ENCODE measurements around the gene KCNMA1.

KCNMA1 gene

DNA sequence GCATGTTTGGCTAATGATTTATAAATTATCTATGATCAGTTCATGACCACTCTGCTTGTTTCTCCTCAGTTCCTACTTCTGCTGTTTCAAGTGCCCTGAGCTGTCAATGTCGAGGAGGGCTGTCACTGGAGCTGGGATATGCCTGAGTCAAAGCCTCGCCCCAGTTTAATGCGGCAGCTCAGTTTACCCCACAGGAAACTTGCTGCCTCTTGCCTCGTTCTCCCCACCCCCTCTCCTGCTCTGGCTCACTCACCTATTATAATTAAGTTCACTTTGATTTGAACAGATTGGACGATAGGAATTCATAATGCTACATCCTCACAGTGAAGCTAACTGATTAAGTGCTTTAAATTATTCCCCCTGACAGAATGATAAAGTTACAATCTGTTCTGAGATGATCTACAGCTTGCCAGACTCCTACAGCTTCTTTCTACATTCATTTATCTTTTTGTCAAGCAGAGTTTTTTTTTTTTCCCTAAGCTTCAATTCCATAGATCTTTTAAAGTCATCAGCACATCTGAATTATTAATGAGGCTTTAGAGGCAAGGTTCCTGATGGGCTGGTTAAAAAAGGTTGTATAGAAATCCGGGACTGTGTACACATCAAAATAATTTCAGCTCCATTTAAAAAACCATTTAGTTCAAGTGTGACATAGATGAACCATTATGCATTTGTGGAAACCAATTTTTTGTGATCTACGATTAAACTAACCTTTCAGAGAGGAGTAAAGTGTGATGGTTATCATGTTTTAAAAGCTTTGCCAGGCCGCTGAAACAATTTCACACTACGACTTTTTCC, 758.3 kb downstream of the KCNMA1 start:
- no peaks in the 10 kb centered on the region for H3K9me3 ChIP-seq (ENCODE audit: control insufficient read depth, insufficient read depth, low read length)
- H3K36me3 ChIP-seq (ENCODE audit: insufficient read depth, low read length): no peaks in the 10 kb centered on the region
- H3K9ac ChIP-seq (ENCODE audit: low read depth, low read length): no peak overlapping the region
- no peaks in the 10 kb centered on the region for H3K4me1 ChIP-seq (ENCODE audit: insufficient read depth, low read length)

DNA sequence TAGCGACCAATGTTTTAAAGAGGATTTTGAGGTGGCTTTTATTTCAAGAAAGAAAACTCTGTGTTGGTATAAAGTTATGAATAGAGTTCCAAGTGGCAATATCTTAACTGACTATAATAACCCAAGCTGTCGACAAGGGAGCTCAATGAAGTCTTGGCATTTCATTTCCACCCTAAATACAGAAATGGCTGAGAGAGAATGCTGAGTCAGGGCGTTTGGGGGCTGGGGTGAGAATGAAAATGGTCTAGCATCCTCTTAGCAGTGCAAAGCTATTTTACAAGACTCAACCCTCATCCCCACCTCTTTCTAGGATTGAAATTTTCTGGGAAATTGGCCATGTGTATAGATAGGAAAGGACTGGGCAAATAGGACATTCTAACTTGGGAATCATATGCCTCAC, 759.1 kb downstream of the KCNMA1 start:
- Histone ChIP-seq H3K4me1 (ENCODE audit: insufficient read depth, low read length) (no peaks in the 10 kb centered on the region), H3K36me3 (ENCODE audit: insufficient read depth, low read length) (no peaks in the 10 kb centered on the region), H3K9ac (ENCODE audit: low read depth, low read length) (no peak overlapping the region), H3K9me3 (ENCODE audit: control insufficient read depth, insufficient read depth, low read length) (no peaks in the 10 kb centered on the region)

DNA sequence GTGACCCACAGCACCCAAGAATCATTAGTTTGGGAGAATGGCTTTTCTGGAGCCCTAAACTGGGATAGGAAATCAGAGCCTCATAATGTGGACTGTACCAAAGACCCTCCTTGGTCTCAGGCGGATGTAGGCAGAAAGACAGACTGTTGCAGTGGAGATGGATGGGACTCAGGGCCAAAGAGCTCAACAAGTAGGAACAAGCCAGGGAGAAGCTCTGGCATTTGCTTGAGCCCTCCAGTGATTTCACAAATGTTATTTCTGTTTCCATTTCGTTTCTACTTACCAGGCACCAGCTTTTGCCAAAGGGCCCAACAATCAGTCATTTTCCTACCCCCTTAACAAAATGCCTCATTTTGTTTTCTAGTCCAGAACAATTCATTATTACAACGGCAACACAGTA, 762.7 kb downstream of the KCNMA1 start:
- Histone ChIP-seq H3K9ac (ENCODE audit: low read depth, low read length) (no peak overlapping the region), H3K36me3 (ENCODE audit: insufficient read depth, low read length) (no peaks in the 10 kb centered on the region), H3K9me3 (ENCODE audit: control insufficient read depth, insufficient read depth, low read length) (no peaks in the 10 kb centered on the region), H3K4me1 (ENCODE audit: insufficient read depth, low read length) (no peaks in the 10 kb centered on the region)

DNA sequence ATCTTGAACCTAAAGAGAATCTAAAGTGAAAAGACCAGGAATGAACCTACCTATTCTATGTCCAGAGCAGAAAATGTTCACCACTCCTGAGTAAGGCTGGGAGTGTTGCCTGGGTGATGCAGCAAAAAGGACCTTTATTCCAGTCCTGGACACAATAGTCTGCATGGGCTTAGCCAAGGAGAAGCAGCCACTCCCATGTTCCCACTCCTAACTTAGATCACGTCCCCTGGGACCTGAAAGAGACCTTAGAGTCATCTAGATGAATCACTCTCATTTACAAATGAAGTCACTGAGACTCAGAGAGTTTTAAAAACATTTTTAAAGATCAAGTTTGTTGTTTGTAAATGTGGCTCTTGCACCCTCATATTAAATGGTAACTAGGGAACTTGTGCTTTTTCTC, 763.4 kb downstream of the KCNMA1 start:
- Histone ChIP-seq H3K36me3 (ENCODE audit: insufficient read depth, low read length) (no peaks in the 10 kb centered on the region), H3K4me1 (ENCODE audit: insufficient read depth, low read length) (no peaks in the 10 kb centered on the region), H3K9me3 (ENCODE audit: control insufficient read depth, insufficient read depth, low read length) (no peaks in the 10 kb centered on the region), H3K9ac (ENCODE audit: low read depth, low read length) (no peak overlapping the region)

DNA sequence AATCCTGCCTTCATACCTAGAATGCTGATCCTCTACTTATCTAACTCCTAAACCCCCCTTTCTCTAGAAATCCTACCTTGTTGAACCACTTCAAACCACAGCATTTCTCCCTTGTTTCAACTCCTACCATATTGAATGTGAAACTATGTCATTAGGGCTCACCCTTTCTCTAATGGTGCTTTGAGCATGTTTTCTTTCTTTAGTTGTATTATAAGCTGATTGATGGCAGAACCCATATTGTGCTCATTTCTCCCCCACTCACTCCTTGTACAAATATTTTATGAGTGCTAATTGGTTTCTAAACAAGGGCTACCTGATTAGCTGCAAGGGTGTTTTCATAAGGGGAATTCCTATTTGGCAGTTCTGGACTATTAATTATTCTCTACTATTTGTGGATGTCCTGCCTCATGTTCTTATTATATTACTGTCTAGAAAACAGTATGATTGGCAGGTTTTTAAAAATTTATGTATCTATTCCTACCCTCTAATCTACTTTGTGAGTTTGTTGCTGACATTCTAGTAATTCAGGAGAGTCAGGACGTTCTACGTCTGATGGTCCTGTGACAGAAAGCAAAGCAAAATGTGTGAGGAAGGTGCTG, 765.8 kb downstream of the KCNMA1 start:
- Histone ChIP-seq H3K9me3 (ENCODE audit: control insufficient read depth, insufficient read depth, low read length) (no peaks in the 10 kb centered on the region), H3K4me1 (ENCODE audit: insufficient read depth, low read length) (no peaks in the 10 kb centered on the region), H3K36me3 (ENCODE audit: insufficient read depth, low read length) (no peaks in the 10 kb centered on the region), H3K9ac (ENCODE audit: low read depth, low read length) (no peak overlapping the region)

DNA sequence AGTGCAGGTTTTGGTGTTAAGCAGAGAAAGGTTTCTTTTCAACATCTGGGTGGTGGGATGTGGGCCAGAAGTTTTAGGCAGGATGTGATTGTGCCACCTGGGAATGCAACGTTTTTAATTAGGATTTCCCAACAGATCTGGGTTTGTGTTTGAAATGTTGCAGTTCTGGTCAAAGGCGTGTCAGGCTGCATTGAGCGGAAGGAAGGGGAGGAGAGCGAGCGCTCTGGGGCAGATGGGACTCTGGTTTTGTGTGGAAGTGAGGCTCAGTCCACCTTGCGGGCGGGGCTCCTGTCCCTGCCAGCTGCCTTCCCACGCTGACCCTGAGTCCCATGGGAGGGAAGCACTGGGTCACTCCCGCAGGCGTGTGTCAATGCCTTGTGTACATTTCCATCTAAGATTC, 767.7 kb downstream of the KCNMA1 start:
- no peak overlapping the region for H3K9ac ChIP-seq (ENCODE audit: low read depth, low read length)
- H3K4me1 ChIP-seq (ENCODE audit: insufficient read depth, low read length): no peaks in the 10 kb centered on the region
- no peaks in the 10 kb centered on the region for H3K36me3 ChIP-seq (ENCODE audit: insufficient read depth, low read length)
- no peaks in the 10 kb centered on the region for H3K9me3 ChIP-seq (ENCODE audit: control insufficient read depth, insufficient read depth, low read length)

DNA sequence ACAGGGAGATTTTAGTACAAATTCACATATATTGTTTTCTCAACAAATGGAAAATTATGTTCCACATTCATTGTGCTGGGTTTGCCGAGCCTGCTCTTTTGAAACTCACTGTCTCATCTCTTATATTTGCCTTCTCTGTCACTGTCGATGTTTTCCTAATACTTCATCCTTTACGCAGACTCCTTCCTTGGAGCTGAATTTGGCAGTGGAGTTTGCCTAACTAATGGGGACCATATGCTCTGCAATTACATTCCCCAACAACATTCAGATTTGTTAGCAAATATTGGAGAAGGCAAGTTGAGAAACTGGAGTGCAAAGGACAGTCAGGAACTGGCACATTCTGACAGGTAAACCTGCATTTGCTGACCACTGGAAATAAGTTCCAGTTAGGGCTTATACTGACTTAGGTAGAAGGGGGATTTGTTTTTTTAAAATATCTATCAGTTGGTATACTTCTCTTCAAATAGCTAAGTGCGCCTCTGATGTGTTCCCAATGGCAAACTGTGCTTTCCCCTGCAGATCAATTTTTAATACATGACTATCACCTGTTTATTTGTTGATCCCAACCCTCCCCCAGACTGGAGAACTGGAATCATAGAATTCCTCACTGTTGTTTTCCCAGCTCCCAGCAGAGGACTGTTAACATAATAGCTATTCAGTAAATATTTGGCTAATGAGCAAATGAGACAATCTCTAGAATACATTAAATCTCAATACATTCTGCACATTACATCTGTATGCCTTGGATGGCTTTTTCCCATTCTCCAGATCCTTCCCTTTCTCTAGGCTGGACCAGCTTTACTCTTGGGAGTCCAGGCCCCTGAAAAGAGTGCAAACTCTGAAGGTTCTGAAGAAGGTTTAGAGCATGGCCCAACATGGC, 769.3 kb downstream of the KCNMA1 start:
- Histone ChIP-seq H3K36me3 (ENCODE audit: insufficient read depth, low read length) (no peaks in the 10 kb centered on the region), H3K9me3 (ENCODE audit: control insufficient read depth, insufficient read depth, low read length) (no peaks in the 10 kb centered on the region), H3K9ac (ENCODE audit: low read depth, low read length) (no peak overlapping the region), H3K4me1 (ENCODE audit: insufficient read depth, low read length) (no peaks in the 10 kb centered on the region)

DNA sequence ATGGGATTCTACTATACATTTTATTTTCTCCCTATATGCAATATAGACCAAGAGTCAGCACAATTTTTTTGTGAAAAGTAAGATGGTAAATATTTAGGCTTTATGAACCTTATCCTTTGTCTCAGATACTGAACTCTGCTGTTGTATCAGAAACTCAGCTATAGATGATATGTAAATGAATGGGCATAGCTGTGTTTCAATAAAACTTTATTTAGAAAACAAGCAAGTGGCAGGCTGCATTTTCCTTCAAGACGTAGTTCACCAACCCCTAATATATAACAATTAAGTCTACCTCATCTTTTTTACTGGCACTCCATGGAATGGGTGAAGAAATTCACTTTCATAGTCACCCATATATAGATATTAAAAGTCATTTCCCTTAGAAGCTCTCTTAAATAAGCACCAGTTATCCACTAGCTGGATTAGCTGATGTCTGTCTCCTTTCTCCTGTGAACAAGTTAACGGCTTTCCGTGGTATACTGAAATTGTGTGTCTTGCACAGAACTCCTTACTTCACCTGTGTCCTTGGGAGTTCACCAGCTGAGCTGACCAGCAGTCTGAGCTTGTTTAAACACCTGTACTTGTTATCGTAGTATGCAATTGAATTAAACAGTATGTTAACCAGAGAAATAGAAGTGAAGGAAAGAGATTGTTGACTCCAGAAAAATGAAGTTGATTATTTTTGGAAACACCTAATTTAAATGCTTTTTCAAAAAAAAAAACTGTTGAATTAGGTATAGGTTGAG, 770.6 kb downstream of the KCNMA1 start:
- no peak overlapping the region for H3K9ac ChIP-seq (ENCODE audit: low read depth, low read length)
- no peaks in the 10 kb centered on the region for H3K4me1 ChIP-seq (ENCODE audit: insufficient read depth, low read length)
- no peaks in the 10 kb centered on the region for H3K36me3 ChIP-seq (ENCODE audit: insufficient read depth, low read length)

DNA sequence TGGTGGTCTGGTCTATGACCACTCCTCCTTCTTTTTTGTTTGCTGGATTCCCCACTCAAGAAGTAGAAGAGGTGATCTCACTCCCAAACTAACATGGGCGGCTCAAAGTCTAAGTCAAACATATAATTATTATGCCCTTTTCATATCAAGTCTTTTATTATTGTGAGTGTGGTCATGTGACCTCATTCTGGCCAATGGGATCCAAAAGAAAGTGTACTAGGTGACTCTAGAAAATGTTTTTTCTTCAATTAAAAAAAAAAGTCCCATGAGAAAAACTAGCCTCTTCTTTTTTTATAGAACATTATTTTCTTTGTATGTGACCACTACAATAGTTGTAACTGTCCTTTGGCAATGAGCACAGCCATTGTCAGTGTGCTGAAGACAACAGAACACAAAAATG, 772.7 kb downstream of the KCNMA1 start:
- Histone ChIP-seq H3K36me3 (ENCODE audit: insufficient read depth, low read length) (no peaks in the 10 kb centered on the region), H3K9ac (ENCODE audit: low read depth, low read length) (no peak overlapping the region), H3K9me3 (ENCODE audit: control insufficient read depth, insufficient read depth, low read length) (no peaks in the 10 kb centered on the region), H3K4me1 (ENCODE audit: insufficient read depth, low read length) (no peaks in the 10 kb centered on the region)

More for the DNA sequence above, 770.6 kb downstream of the KCNMA1 start:
- no peaks in the 10 kb centered on the region for H3K9me3 ChIP-seq (ENCODE audit: control insufficient read depth, insufficient read depth, low read length)

DNA sequence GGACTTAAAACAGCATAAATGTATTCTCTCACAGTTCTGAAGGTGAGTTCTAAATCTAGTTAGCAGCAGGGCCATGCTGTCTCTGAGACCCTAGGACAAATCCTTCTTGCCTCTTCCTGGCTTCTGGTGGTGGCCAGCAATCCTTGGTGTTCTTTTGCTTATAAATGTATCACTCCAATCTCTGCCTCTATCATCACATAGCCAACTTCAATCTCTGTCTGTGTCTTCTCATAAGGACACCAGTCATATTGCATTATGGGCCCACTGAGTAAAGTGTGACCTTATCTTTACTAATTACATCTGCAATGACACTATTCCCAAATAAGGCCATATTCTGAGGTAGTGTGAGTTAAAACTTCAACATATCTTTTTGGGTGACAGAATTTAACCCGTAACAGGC, 778.9 kb downstream of the KCNMA1 start:
- no peaks in the 10 kb centered on the region for H3K9me3 ChIP-seq (ENCODE audit: control insufficient read depth, insufficient read depth, low read length)
- H3K9ac ChIP-seq (ENCODE audit: low read depth, low read length): no peak overlapping the region
- no peaks in the 10 kb centered on the region for H3K36me3 ChIP-seq (ENCODE audit: insufficient read depth, low read length)
- H3K4me1 ChIP-seq (ENCODE audit: insufficient read depth, low read length): no peaks in the 10 kb centered on the region

DNA sequence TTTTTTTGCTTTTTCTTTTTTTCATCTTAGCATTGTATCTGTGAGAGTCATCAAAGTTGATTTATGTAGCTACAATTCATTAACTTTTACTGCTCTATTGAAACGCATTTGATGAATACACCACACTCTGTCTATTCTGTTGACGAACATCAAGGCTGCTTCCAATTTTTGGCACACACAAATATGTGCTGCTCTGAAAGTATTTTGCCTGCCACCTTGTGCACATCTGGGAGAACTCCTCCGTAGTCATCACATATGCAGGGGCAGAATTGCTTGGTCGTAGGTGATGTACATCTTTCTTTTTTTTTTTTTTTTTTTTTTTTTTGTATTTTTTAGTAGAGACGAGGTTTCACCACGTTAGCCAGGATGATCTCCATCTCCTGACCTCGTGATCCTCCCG, 796.8 kb downstream of the KCNMA1 start:
- Histone ChIP-seq H3K36me3 (ENCODE audit: insufficient read depth, low read length) (no peaks in the 10 kb centered on the region), H3K9me3 (ENCODE audit: control insufficient read depth, insufficient read depth, low read length) (peaks cover 1% of the 10 kb centered on the region; the same call in 1 of the 2 replicates), H3K4me1 (ENCODE audit: insufficient read depth, low read length) (no peaks in the 10 kb centered on the region), H3K9ac (ENCODE audit: low read depth, low read length) (no peak overlapping the region)

DNA sequence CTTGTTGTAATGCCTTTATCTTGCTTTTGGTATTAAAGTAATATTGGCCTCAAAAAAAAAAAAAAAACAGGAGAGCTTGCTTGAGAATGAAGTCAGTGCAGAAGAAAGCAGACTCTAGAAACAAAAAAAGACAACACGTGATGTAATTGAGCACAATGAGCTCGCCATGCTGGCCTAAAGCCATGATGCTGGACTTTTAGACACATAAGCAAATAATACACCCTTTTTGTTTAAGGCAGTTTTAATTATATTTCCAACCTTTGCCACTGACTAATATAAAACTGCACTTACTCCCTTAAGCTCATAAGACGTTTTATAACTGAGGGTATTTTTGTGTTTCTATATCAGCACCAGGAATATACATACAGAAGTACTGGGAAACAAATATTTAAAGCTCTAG, 798.3 kb downstream of the KCNMA1 start:
- H3K9me3 ChIP-seq (ENCODE audit: control insufficient read depth, insufficient read depth, low read length): no peaks in the 10 kb centered on the region; the same call in 1 of the 2 replicates
- no peaks in the 10 kb centered on the region for H3K36me3 ChIP-seq (ENCODE audit: insufficient read depth, low read length)
- no peaks in the 10 kb centered on the region for H3K4me1 ChIP-seq (ENCODE audit: insufficient read depth, low read length)
- no peak overlapping the region for H3K9ac ChIP-seq (ENCODE audit: low read depth, low read length)

DNA sequence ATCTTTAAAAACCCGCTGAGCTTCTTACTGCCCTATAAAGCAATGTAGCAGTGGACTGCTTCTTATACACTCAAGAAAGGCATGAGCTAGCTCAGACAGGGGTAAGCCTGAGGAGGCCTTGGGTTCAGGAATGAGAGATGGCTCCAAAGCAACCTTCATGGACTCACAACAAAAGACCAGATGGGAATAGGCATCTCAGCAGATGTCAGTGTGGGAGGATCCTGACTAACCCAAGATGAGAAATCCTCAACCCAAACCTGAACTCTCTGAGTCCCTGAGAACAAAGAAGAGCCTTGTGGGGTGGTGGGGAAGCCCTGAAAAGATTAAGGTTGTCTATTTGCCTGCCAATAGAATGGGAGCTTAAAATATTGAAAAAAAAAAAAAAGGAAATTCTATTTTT, 807.4 kb downstream of the KCNMA1 start:
- Histone ChIP-seq H3K9ac (ENCODE audit: low read depth, low read length) (no peak overlapping the region), H3K36me3 (ENCODE audit: insufficient read depth, low read length) (no peaks in the 10 kb centered on the region), H3K9me3 (ENCODE audit: control insufficient read depth, insufficient read depth, low read length) (no peaks in the 10 kb centered on the region), H3K4me1 (ENCODE audit: insufficient read depth, low read length) (no peaks in the 10 kb centered on the region)

DNA sequence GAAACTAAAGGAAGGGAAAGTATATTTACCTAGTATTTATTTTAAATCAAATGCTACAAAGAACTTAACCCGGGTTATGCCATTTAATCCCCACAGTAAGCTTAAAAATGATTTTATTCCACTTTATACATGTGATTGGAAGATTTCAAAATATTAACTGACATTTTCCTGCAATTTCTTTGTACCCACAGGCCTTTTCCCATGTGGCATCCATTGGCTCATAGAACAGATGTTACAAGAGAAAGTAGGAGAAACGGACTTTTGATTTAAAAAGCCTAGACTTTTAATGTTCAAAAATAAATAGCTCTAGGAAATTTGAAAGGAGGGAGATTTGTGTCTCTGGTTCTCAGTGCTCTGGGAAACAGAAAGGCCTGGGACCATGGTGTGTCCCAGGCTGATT, 807.9 kb downstream of the KCNMA1 start:
- Histone ChIP-seq H3K36me3 (ENCODE audit: insufficient read depth, low read length) (no peaks in the 10 kb centered on the region), H3K4me1 (ENCODE audit: insufficient read depth, low read length) (no peaks in the 10 kb centered on the region), H3K9ac (ENCODE audit: low read depth, low read length) (no peak overlapping the region), H3K9me3 (ENCODE audit: control insufficient read depth, insufficient read depth, low read length) (no peaks in the 10 kb centered on the region)
